ENCODE results near the gene TLCD3A. TPM values are rescaled to one million over a fixed set of nuclear protein-coding genes. Genes with fewer than 3 reads are reported as not detected.

TLCD3A gene
- total and polyA plus RNA-seq, 10 of the 15 experiments (the other 5 are each of a cell fraction or from before 2014, with no cell fraction given) = 2.9 to 29.7 (median 17.8) TPM

- TF ChIP-seq, protein P1, sequence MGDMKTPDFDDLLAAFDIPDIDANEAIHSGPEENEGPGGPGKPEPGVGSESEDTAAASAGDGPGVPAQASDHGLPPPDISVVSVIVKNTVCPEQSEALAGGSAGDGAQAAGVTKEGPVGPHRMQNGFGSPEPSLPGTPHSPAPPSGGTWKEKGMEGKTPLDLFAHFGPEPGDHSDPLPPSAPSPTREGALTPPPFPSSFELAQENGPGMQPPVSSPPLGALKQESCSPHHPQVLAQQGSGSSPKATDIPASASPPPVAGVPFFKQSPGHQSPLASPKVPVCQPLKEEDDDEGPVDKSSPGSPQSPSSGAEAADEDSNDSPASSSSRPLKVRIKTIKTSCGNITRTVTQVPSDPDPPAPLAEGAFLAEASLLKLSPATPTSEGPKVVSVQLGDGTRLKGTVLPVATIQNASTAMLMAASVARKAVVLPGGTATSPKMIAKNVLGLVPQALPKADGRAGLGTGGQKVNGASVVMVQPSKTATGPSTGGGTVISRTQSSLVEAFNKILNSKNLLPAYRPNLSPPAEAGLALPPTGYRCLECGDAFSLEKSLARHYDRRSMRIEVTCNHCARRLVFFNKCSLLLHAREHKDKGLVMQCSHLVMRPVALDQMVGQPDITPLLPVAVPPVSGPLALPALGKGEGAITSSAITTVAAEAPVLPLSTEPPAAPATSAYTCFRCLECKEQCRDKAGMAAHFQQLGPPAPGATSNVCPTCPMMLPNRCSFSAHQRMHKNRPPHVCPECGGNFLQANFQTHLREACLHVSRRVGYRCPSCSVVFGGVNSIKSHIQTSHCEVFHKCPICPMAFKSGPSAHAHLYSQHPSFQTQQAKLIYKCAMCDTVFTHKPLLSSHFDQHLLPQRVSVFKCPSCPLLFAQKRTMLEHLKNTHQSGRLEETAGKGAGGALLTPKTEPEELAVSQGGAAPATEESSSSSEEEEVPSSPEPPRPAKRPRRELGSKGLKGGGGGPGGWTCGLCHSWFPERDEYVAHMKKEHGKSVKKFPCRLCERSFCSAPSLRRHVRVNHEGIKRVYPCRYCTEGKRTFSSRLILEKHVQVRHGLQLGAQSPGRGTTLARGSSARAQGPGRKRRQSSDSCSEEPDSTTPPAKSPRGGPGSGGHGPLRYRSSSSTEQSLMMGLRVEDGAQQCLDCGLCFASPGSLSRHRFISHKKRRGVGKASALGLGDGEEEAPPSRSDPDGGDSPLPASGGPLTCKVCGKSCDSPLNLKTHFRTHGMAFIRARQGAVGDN (IDR thresholded peaks at IDR 0.05) = no peak
- no peak for TF ChIP-seq KAT2A (conservative IDR thresholded peaks at IDR 0.05; ENCODE audit: control insufficient read depth, low read depth, low read length)
- TF ChIP-seq, protein P2, sequence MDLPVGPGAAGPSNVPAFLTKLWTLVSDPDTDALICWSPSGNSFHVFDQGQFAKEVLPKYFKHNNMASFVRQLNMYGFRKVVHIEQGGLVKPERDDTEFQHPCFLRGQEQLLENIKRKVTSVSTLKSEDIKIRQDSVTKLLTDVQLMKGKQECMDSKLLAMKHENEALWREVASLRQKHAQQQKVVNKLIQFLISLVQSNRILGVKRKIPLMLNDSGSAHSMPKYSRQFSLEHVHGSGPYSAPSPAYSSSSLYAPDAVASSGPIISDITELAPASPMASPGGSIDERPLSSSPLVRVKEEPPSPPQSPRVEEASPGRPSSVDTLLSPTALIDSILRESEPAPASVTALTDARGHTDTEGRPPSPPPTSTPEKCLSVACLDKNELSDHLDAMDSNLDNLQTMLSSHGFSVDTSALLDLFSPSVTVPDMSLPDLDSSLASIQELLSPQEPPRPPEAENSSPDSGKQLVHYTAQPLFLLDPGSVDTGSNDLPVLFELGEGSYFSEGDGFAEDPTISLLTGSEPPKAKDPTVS (IDR thresholded peaks at IDR 0.05; ENCODE audit: low read depth, low read length) = no peak
Measured at GRCh38 chr17:743139-743538, 10.7 kb downstream of the TLCD3A start (continued).

GRCh38 chr17:744937-745336, 12.5 kb downstream of the TLCD3A start:
- ChIA-PET SMC1A (ENCODE audit: uncharacterized antibody, unreplicated experiment) (no interaction called here), RAD21 (ENCODE audit: unreplicated experiment) (no interaction called here), POLR2A (no interaction called here), CTCF (interaction anchor here (1.1 kb wide), 1 partner anchor 14 kb away, joined by 3 read pairs; no protein-coding TSS in a partner anchor)
- TF ChIP-seq CBX5 (IDR thresholded peaks at IDR 0.05; ENCODE audit: low read depth) (no peak), PAX5 (IDR thresholded peaks at IDR 0.05; ENCODE audit: borderline replicate concordance, low read depth, low read length) (no peak)
- TF ChIP-seq, protein P3, sequence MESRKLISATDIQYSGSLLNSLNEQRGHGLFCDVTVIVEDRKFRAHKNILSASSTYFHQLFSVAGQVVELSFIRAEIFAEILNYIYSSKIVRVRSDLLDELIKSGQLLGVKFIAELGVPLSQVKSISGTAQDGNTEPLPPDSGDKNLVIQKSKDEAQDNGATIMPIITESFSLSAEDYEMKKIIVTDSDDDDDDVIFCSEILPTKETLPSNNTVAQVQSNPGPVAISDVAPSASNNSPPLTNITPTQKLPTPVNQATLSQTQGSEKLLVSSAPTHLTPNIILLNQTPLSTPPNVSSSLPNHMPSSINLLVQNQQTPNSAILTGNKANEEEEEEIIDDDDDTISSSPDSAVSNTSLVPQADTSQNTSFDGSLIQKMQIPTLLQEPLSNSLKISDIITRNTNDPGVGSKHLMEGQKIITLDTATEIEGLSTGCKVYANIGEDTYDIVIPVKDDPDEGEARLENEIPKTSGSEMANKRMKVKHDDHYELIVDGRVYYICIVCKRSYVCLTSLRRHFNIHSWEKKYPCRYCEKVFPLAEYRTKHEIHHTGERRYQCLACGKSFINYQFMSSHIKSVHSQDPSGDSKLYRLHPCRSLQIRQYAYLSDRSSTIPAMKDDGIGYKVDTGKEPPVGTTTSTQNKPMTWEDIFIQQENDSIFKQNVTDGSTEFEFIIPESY (IDR thresholded peaks at IDR 0.05) = no peak
- Histone ChIP-seq H4K20me1 (ENCODE audit: control insufficient read depth, insufficient read depth) (no peaks in the 10 kb centered on the region), H3K4me3 (no peak overlapping the region), H3K27me3 (replicated peaks in 1 of 2; ENCODE audit: control insufficient read depth in 2 of 2, insufficient read depth in 2 of 2, low read length in 1 of 2) (no peaks in the 10 kb centered on the region), H3K79me2 (ENCODE audit: control insufficient read depth, insufficient read depth, low read length) (peaks cover 23% of the 10 kb centered on the region), H3K36me3 (ENCODE audit: control insufficient read depth in 2 of 2, insufficient read depth in 2 of 2, low read length in 1 of 2) (peaks cover 32 to 46% of the 10 kb centered on the region in 2 experiments), H3K9ac (ENCODE audit: control insufficient read depth, insufficient read depth, low read length) (no peak overlapping the region), H2AFZ (ENCODE audit: control insufficient read depth, low read depth, low read length) (no peak overlapping the region), H3K4me2 (ENCODE audit: control insufficient read depth, insufficient read depth) (no peak overlapping the region), H3K4me1 (ENCODE audit: control insufficient read depth, insufficient read depth, low read length) (peaks cover 8% of the 10 kb centered on the region), H3K9me3 (replicated peaks; ENCODE audit: control insufficient read depth, insufficient read depth, low read length) (peaks cover 3% of the 10 kb centered on the region; the same call in 1 of the 3 replicates), H3K27ac (ENCODE audit: control insufficient read depth, insufficient read depth) (no peak overlapping the region)
- no TSS peak for BruUV-seq (replicated peaks)
- 99% methylated on average over 9 of the region's 9 CpGs for WGBS (ENCODE audit: insufficient coverage, insufficient replicate concordance, low lambda C conversion rate, missing lambda C conversion rate)
- ATAC-seq (no peak), DNase-seq (ENCODE audit: low read depth, low spot score) (no peak), FAIRE-seq (no peak)
- intact Hi-C loops (cut with micrococcal nuclease; ENCODE audit: unreplicated experiment) (no loop called here), in situ Hi-C loops (cut with MboI) (no loop called here)
